Middle frontal gyrus (tissue), 1 donor: ENCODE measurements around the gene CREB3.

Source experiments
- DNase-seq: peaks from one replicate; pipeline ENCODE4 v3.0.0-alpha.2; 2015; ENCODE audit warnings: low spot score; ENCODE audit errors: extremely low spot score

The CREB3 gene

DNA sequence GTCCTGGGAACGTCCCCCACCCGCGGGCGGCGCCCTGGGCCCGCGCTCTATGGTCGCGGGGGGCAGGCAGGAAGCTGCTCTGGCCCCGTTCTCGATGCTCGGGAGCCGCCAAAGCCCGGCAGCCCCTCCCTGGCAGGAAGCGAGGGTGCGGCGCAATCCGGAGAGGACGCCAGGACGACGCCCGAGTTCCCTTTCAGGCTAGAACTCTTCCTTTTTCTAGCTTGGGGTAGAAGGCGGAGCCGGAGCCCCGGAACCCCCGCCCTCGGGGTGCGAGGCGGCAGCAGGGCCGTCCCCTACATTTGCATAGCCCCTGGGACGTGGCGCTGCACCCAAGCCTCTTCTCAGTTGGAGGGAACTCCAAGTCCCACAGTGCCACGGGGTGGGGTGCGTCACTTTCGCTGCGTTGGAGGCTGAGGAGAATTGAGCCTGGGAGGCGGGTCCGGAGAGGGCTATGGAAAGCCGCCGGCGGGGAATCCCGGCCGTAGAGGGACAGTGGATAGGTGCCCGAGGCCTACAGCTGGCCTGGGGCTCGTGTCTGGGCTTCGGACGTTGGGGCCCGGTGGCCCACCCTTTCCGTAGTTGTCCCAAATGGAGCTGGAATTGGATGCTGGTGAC is at the start of gene CREB3, which contains the start of gene TLN1:
CREB3 (plus strand) TSS at position 482 of the 615 bp plus-strand sequence; CDS start at position 589, 107 bp downstream.
TLN1 (minus strand) TSS at position 11 of the 615 bp plus-strand sequence. CDS start 6,501 bp downstream, outside the sequence.
- peak; percentile 95 for DNase-seq

DNA sequence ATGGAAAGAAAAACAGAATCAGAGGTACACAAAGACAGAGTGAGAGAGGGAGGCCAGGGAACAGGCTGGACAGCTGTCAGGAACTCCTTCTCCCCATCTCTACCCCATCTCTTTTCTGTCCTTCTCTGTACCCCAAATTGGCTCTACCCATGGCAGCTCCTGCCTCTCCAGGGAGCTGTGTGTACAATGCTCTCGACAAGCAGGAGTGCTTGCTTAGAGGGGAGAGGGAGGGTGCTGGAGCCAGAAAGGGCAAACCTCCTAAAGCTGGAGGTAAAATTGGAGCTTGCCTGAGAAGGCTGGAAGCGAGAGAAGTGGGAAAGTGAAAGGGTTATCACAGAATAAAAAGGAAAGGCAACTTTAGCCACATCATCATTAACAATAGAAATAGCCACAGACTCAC is 49.1 kb upstream of the CREB3 start:
- DNase-seq = no peak

DNA sequence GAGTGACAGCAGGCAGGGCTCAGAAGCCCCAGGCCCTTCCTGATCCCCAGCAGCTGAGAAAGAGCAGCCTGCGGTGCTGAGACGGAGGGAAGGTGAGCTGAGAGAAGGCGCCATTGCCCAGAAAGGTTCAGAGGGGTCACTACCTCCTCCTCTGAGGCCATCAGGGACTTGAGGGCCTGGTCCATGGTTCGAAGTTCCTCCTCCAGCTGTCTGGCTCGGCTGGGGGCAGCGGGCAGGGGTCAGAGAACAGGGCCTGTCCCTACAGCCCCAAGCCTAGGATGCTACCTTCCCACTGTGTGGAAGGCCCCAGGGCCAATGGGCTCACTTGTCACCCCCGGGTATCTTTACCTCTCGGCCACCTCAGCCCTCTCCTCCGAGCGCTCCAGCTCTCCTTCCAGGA is 47.5 kb upstream of the CREB3 start:
- DNase-seq = no peak

DNA sequence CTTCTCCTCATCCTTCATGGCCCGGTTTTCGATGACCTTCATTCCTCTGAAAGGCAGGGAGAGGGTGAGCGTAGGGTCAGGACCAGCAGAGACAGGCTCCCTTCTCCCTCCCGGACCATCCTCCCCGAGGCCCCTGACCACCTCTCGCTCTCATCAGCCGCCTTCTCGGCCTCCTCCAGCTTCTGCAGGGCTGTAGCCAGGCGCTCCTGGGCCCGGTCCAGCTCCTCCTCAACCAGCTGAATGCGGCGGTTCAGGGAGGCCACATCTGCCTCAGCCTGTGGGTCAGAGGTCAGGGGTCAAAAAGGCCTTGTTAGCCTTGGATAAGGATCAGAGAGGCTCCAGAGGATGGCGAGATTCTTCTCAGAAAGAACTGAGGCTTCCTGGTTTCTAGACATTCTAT is 47.0 kb upstream of the CREB3 start:
- no peak for DNase-seq

GRCh38 chr9:35686222-35687203 is 46.0 kb upstream of the CREB3 start:
- no peak for DNase-seq

DNA sequence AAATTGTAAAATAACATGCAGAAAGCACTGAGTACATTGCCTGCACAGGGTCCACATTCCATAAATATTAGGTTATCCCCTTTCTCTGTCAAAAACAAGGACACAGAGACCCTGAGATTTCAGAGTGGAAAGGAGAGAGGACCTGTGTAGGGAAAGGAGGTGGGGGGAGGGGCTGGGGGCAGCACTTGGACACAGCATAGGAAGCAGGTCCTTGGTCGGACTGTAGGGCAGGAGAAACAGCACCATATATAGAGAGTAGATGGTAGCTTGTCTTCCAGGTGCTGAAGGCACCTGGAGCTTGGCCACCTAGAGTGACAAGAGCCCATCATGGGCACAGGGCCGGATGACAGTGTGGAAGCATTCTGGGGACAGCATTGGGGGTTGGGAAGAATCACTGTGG is 45.2 kb upstream of the CREB3 start:
- DNase-seq = no peak

GRCh38 chr9:35687972-35688557 is 44.4 kb upstream of the CREB3 start:
- no peak for DNase-seq

- peak; percentile 37 for DNase-seq
Observed at GRCh38 chr9:35688558-35689541, 43.6 kb upstream of the CREB3 start.

- DNase-seq = no peak
Observed at GRCh38 chr9:35689542-35690293, 42.7 kb upstream of the CREB3 start, which contains the start of gene TPM2. TPM2 (minus strand) TSS chr9:35689925; CDS start chr9:35689817, 108 bp downstream.

- no peak for DNase-seq
Observed at GRCh38 chr9:35690294-35690613, 42.2 kb upstream of the CREB3 start.

DNA sequence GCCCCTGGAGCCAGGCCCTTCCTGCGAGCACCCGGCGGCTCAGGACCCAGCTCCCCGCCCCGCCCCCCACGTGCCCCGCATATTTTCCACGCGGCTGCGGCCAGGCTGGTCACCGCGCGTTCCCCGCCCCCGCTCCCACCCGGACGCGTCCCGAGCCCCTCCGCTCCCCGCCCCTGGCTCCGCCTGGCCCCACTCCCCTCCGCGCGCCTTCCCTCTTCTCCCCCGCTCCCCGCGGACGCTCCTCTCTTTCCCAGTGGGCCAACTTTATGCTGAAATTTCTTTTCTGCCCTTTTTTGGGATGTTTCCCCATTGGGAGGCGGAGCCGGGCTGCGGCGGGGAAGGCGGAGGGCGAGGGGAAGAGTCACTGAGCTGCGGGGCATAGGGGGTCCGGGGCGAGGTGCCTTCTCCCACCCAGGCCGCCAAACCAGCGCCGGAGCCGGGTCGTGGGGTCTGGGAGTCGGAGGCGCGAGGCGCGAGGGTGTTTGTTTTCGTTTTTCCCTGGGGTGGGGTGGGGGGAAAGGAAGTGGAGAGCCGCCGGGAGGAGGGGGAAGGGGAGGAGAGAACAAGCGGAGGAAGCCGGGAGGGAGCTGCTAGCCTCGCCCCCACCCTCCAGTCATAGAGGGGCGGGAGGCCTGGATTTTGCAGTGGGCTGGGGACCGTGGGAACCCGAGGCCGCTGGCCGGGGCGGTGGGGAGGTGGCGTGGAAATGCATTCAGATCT is 41.7 kb upstream of the CREB3 start:
- no peak for DNase-seq

- no peak for DNase-seq
Observed at GRCh38 chr9:35691334-35691650, 41.2 kb upstream of the CREB3 start.

- no peak for DNase-seq
Observed at GRCh38 chr9:35691757-35692301, 40.6 kb upstream of the CREB3 start.

- DNase-seq = no peak
Observed at GRCh38 chr9:35695943-35696401, 36.5 kb upstream of the CREB3 start.

DNA sequence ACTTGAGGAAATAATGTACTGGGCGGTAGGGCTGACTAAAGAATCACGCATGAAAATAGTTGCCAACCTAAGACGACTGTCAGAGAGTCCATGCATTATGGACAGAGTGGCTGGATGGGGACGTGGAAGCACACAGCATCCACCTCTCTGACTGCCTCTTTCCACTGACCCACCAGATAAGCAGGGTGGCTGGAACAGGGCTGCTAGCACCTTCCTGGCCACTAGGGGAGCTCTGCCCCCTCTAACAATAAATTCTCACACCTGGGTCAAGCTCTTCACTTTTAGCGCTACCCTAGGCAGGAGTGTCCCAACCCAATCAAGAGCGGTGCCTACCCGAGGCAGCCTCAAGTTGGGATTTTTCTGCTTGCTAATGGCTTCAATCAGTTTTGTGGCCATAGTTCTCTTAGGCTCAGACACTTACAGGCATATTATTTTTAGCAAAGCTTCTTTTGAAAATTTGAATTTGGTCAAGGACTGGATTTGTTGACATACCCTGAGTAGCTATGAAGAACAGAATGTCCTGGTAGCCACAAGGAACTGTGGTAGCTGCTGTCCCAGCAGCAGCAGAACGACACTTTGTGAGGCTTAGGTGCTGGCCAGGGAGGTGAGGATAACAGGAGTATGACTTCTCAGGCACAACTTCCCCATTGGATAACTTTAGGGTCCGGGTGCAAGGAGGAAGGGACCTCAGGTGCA is 35.8 kb upstream of the CREB3 start:
- peak; percentile 15 for DNase-seq

DNA sequence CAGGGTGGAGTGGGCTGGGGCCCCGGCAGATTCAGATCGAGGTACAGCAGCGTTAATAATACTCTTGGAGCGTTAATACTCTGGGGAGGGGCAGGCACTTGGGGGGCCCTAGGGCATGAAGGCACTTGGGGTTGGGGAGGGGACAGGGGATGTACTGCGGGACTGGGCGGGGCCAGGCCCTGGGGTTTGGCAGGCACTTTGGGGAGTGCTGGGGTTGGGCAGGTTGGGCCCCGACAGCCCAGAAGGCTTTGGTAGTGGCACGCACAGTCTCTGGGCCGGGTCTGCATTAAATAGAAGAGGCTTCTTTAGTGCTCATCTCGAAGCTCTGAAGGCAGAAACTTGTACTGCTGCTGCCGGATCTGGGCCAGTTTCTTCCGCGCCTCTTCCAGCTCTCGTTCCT is 35.0 kb upstream of the CREB3 start:
- DNase-seq = no peak

GRCh38 chr9:35698231-35698630 is 34.2 kb upstream of the CREB3 start:
- DNase-seq = no peak

DNA sequence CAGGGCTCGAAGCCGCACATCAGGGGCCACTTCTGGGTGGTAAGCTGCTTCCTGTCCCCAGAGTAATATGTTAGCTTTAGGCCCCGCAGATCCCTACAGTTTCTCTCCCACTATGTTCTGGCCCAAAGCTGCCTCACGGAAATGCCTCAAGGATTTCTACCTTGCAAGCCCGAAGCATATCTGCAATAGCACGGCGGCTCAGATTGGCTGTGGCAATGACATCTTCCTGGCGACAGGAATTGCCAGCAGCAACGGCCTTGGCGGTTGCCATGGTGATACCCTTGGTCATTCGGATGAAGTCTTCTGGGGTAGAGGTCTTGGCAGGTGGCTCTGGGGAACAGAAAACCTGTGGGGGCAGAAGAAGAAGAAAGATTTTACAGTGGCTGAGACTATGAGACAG is 32.4 kb upstream of the CREB3 start:
- DNase-seq = no peak

DNA sequence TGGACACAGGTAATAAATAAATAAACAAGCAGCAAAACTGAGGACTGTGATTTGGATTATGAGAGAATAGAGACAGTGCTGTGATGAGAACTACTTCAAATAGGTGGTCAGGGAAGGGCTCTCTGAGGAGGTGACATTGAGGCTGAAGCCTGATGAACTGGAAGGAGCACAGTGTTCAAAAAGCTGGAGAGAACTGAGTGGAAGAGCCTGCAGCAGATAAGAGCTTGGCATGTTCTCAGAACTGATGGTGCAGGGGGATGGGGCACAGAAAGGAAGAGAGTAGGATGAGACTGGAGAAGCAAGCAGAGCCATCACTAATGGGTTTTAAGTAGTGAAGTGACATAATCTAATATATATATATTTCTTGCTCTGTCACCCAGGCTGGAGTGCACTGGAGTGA is 31.5 kb upstream of the CREB3 start:
- no peak for DNase-seq
